GM10248 (cell line): ENCODE measurements around the gene MRC2.

Source experiments
- CTCF ChIA-PET: fragments of 300-600 bp; sonication (Branson Sonifier 250); formaldehyde crosslinking; extraction: SDS; loops from one replicate; lab custom pipeline; 2021; ENCODE audit warnings: antibody characterized with exemption; lab: Yijun Ruan, JAX
- POLR2A ChIA-PET: fragments of 350-650 bp; sonication (Branson Sonifier 250); formaldehyde crosslinking; extraction: SDS; loops from one replicate; lab custom pipeline; 2020; ENCODE audit warnings: antibody characterized with exemption; lab: Yijun Ruan, JAX
- DNase-seq: peaks from one replicate; pipeline ENCODE4 v3.0.0; 2012; ENCODE audit errors: extremely low spot score
- TF ChIP-seq, protein P1 (sequence below): IDR thresholded peaks from 2 replicates; pipeline ENCODE4 v1.5.1; 2012; ENCODE audit warnings: mild to moderate bottlenecking, low read depth; ENCODE audit errors: extremely low read depth, missing control alignments, control extremely low read depth

Gene MRC2

DNA sequence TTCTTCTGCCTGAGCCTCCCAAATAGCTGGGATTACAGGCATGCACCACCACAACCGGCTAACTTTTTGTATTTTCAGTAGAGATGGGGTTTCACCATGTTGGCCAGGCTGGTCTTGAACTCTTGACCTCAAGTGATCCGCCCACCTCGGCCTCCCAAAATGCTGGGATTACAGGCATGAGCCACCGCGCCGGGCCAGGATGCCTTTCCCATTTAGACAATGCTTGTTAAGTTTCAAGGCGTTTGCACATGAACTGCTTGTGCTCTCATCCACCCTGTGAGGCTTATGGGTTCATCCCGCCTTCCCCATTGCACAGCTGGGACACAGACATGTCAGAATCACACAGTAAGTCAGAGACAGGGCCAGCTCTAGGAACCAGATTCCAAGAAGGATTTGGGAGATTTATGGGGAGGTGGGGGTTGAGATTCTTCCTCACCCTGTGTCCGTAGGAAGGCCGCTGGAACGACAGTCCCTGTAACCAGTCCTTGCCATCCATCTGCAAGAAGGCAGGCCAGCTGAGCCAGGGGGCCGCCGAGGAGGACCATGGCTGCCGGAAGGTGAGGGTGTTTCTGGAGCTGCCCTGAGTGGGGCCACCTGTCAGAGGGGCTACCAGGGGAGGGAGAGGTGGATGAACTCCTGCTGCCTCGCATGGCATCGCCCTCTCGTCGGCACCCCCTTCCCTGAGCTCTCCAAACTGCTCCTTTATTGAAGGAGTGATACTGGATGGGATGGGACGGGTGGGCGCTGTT is 46.3 kb downstream of the MRC2 start:
- no peak for DNase-seq
- POLR2A ChIA-PET: no interaction called here
- CTCF ChIA-PET: interaction anchor here (1.0 kb wide), 1 partner anchor 49 kb away, joined by 3 read pairs; no protein-coding TSS in a partner anchor
- TF ChIP-seq, protein P1, sequence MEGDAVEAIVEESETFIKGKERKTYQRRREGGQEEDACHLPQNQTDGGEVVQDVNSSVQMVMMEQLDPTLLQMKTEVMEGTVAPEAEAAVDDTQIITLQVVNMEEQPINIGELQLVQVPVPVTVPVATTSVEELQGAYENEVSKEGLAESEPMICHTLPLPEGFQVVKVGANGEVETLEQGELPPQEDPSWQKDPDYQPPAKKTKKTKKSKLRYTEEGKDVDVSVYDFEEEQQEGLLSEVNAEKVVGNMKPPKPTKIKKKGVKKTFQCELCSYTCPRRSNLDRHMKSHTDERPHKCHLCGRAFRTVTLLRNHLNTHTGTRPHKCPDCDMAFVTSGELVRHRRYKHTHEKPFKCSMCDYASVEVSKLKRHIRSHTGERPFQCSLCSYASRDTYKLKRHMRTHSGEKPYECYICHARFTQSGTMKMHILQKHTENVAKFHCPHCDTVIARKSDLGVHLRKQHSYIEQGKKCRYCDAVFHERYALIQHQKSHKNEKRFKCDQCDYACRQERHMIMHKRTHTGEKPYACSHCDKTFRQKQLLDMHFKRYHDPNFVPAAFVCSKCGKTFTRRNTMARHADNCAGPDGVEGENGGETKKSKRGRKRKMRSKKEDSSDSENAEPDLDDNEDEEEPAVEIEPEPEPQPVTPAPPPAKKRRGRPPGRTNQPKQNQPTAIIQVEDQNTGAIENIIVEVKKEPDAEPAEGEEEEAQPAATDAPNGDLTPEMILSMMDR: no peak

DNA sequence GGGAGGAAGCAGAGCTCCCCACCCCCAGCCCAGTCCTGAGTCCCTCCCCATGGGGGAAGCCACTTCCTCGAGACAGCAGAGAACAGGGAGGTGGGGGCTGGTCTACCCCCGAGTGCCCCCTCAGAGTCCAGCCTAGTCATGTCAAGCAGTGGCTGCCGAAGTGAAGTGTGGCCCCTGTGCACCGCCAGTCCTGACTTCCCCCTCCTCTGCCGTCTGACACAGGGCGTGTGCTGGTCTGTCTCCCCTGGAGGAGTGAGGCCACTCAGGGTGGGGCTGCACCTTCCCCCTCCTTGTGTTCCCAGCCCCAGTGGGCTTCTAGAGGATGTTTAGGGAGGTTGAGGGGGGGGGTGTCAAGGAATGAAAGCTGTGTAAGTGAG is 46.9 kb downstream of the MRC2 start:
- ChIA-PET CTCF (no interaction called here), POLR2A (no interaction called here)
- DNase-seq: no peak
- TF ChIP-seq, protein P1: no peak

DNA sequence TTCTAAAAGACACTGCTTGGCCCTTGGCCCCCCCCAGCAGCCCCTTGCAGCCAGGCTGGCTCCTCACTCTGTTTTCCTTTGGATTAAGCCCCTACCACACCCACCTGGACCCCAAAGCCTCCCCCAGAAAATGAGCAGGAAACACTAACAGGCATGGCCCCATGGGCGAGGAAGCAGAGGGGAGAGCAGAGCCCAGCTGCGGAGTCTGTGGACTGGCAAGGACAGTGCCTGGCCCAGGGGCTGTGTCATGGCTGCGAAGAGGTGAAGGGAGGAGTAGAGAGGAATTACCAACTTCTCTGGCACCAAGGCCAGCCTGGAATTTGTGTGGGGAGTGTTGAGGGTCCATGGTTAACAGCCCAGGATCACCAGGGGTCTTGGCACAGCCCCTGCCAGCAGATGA is 47.4 kb downstream of the MRC2 start:
- TF ChIP-seq, protein P1: no peak
- no peak for DNase-seq
- ChIA-PET CTCF (no interaction called here), POLR2A (no interaction called here)

DNA sequence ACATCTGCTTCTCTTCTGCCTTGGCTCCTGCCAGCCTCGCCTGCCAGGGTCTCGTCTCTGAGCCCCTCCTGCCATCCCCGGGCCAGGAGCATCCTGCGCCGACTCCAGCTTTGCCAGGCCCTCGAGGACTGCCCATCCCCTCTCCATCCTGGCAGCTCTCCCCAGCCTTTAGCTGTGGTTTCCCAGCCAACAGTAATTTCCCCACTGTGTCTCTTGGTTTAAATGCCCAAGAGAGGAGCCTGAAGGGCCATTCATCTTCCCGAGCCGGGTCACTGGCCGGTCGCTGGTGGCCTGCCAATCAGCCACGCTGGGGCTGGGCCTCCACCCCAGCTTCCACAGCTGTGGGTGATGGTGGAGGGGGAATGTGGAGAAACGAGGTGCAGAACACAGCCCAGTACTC is 47.8 kb downstream of the MRC2 start:
- ChIA-PET POLR2A (no interaction called here), CTCF (no interaction called here)

DNA sequence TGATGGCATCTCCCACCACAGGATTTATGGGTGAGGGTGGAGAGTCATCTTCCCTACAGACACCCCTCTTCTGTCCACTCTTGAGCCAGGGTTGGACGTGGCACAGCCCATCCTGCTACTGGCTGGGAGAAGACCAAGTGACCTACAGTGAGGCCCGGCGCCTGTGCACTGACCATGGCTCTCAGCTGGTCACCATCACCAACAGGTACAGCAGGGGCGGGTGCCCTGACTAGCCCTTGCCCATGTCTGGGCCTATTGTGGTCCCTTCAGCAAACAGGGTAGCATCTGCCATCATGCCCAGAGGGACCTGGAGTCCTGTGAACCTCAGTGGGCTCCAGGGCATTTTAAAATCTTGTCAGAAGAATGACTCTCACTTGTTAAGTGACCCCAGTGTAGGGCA is 48.2 kb downstream of the MRC2 start:
- CTCF ChIA-PET: no interaction called here
- DNase-seq: no peak
- TF ChIP-seq, protein P1: no peak
- POLR2A ChIA-PET: no interaction called here

More for the DNA sequence above, 47.8 kb downstream of the MRC2 start:
- TF ChIP-seq, protein P1: no peak
- DNase-seq: no peak

DNA sequence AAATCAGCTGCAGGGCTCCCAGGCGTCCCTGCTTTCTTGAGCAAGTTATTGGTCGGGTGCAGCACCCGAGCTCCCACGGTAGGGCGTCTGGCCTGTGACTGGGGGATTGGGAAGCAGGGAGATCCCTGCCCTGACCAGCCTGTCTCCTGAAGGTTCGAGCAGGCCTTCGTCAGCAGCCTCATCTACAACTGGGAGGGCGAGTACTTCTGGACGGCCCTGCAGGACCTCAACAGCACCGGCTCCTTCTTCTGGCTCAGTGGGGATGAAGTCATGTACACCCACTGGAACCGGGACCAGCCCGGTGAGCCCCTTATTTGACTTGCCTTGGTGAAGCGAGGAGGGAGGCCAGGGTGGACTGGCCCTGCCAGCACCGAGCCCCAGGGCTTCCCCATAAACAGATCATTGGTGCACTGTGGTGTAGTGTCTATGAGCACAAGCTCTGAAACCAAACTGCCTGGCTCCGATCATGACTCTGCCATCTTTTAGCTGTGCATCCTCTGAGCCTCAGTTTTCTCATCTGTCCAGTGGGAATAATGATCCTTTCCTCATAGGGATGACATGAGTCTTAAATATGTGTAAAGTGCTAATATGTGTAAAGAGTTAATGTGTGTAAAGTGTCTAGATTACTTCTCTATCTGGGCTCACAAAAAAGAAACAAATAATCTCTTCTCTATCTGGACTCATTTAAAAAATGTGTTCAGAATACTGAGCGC is 48.9 kb downstream of the MRC2 start:
- CTCF ChIA-PET: no interaction called here
- TF ChIP-seq, protein P1: no peak
- POLR2A ChIA-PET: no interaction called here
- no peak for DNase-seq
